GM19351 (cell line): Measurements from ENCODE around the gene ZNF579.

Experiments used
- ATAC-seq: cut with Tn5 transposase; IDR thresholded peaks from one replicate; pipeline ENCODE4 v1.9.1; 2021; ENCODE audit warnings: mild to moderate bottlenecking, moderate library complexity; ENCODE audit not compliant: unreplicated experiment

Gene ZNF579, protein sequence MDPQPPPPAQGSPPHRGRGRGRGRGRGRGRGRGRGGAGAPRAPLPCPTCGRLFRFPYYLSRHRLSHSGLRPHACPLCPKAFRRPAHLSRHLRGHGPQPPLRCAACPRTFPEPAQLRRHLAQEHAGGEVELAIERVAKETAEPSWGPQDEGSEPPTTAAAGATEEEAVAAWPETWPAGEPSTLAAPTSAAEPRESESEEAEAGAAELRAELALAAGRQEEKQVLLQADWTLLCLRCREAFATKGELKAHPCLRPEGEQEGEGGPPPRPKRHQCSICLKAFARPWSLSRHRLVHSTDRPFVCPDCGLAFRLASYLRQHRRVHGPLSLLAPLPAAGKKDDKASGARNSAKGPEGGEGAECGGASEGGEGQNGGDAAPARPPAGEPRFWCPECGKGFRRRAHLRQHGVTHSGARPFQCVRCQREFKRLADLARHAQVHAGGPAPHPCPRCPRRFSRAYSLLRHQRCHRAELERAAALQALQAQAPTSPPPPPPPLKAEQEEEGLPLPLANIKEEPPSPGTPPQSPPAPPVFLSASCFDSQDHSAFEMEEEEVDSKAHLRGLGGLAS

DNA sequence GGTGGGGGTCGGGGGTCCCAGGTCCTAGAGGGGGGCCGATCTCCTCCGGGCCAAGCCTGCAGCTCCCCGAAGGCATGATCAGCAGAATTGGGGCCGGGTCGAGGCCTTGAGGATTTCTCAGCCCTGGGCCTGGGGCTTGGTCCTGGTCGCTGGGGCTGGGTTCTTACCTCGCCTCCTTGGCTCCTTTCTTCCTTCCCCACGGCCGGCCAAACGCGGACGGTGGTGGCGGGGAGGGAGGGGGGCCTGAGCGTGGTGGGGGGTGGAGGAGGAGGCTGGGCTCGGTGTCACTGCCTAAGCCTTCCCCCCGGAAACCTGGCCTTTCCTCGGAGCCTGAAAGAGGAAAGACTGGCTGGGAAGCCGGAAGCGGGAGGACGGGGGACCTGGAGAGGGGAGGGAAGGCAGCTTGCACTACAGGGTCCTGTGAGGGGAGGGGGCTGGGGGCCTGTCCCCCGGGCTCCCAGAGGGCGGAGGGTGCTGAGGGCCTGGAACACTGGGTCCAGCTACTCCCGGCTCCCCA is at the start of gene ZNF579:
ZNF579 (minus strand) TSS at position 221 of the 517 bp plus-strand sequence. CDS start 1,209 bp downstream, outside the sequence.
- ATAC-seq, result no peak

DNA sequence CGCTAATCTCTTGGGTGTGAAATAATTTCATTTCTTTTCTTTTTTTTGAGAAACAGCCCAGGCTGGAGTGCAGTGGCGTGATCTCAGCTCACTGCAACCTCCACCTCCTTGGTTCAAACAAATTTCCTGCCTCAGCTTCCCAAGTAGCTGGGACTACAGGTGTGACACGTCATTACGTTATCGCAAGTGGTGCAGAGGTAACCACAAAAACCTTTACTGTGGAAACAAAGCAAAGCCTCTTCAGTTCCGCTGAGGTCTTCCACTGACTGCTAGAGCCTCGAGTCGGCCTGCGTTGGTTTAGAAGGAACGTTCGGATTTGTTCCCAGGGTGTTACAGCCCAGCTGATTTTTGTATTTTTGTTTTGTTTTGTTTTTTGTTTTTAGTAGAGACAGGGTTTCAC is 45.7 kb upstream of the ZNF579 start:
- no peak for ATAC-seq

DNA sequence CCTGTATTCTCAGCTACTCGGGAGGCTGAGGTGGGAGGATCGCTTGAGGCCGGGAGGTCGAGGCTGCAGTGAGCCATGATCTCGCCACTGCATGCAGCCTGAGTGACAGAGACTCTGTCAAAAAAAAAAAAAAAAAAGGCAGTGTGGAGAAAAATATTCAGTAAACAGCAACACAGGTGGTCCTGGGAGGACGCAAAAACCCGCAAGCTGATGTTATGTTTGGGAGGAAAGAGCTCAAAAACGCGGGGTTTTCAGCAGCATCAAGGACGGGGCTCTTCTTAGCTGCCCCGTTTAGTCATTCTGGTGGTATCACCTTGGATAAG is 44.3 kb upstream of the ZNF579 start:
- no peak for ATAC-seq

DNA sequence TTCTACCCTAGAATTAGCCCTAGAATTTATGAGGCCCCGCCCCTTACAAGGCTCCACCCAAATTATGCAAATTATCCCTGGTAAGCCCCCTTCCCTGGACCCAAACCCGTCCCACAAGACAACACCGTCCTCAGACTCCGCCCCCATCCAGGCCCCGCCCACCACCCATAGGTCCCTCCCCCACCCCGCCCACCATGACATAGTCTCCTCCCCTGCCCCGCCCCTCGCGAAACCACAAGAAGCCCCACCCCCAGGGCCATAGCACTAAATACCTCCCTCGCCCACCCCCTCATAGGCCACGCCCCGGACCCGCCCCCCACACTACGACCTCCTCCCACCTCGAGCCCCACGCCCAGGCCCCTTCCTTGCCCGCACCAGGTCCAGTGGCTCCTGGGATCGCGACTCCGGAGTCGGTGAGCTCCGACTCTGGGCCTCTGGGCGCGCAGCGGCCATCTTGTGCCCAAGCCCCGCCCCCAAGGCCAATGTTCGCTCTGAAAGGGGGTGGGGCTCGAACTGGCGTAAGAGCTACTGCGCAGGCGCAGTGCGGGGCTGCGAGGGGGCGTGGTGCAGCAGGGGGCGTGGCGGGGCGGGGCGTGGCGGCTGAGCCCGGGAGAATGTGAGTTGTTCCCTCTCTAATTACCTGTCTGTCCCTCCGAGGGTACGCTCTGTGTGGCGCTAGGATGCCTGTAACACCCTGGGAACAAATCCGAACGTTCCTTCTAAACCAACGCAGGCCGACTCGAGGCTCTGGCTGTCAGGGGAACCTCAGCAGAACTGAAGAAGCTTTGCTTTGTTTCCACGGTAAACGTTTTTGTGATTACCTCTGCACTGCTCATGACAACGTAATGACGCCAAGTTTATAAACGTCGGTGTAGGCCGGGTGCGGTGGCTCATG is 43.7 kb upstream of the ZNF579 start, which contains the start of gene ZNF784:
ZNF784 (minus strand) TSS at position 458 of the 895 bp plus-strand sequence; CDS start at position 453, 5 bp downstream.
- ATAC-seq, result peak; percentile 58

DNA sequence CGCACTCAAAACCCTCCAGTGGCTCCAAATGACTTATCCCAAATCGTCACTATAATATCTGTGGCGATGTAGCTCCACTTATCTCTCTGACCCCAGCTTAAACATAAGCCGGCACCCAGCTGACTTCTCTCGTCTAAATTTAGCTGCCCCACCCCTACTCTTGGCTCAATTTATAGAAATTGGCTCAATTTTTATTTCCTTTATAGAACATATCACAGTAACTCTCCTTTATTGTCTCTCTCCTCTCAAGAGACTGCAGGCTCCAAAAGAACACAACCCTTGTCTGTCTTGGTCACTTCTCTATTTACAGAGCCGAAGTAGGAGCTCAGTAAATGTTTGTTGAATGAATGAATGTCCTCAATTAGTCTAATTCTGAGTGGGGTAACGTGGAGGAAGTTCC is 42.9 kb upstream of the ZNF579 start:
- no peak for ATAC-seq

DNA sequence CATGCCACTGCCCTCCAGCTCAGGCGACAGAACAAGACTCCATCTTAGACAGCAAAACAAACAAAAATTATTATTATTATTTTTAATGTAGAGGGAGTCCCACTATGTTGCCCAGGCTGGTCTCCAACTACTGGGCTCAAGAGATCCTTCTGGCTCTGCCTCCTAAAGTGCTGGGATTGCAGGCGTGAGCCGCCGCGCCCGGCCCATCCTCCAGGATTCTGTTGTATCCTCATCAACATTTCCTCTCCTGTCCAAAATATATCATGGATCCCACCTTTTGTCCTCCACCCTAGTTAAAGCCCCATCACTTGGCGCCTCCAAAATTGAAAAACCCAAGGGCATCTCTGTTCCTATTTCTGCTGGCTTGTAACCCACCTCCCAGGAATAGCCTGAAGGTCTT is 42.5 kb upstream of the ZNF579 start:
- ATAC-seq, result no peak

DNA sequence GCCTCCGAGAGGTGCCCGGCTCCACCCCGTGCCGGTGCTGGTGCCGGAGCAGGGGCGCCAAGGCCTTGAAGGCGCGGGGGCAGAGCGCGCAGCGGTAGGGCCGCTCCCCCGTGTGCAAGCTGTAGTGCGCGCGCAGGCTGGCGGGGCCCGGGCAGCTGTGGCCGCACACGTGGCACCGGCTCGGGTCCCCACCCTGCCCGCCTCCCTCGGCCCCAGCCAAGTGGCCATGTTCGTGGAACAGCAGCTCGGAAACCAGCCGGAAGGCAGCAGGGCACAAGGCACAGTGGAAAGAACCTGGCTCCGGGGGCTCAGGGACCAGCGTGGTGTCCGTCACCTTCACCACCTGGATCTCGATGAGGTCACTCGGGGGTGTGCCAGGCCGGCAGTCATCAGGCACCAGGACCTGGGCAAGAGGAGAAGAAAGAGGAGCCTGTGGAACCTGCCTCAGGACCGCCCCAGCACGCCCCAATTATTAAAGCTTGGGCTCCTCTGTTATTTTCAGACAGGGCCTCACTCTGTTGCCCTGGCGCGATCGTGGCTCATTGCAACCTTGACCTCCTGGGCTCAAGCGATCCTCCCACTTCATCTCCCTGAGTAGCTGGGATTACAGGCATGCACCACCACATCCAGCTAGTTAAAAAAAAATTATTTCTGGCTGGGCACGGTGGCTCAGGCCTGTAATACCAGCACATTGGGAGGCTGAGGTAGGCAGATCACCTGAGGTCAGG is 41.8 kb upstream of the ZNF579 start:
- ATAC-seq, result no peak

DNA sequence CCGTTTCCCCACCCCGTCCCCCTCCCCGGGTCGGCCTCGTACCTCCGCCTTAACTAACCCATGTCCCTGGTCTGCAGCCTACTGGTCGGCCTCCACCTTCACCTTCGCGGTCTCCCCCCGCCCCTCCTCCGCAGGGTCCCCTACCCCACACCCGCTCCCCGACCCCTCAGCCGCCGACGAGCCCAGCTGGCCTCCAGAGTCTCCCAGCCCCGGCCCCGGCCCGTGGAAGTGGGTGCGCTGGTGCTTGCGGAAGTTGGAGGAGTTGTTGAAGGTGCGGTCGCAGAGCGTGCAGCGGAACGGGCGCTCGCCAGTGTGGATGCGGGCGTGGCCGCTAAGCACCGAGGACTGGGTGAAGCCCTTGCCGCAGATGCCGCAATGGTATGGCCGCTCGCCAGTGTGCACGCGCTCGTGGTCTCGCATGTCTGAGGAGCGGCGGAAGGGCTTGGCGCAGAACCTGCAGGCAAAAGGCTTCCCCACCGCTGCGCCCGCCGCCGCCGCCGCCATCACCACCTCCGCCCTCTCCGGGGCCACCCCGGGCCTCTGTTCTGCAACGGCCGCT is 41.1 kb upstream of the ZNF579 start:
- no peak for ATAC-seq

DNA sequence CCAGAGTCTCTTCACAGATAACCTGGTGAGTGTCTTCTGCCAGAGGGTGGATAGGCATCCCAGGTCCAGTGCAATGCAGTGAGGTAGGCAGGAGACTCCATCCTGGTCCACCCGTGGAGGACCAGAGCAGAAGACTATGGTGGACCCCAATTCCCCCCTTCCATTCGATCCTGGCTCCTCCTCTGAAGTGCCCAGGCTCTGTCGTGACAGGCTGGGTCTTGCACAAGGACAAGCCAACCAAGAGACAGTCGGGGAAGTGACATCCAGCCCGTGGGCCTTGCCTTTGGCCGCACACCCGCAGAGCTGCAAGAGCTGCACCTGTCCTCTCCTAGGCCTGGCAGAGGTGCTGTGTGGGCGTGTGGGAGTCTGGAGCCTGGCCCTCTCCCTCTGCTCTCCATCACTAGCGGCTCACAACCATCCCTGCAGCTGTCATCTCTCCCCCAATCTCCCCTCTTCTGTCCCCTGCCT is 40.6 kb upstream of the ZNF579 start:
- no peak for ATAC-seq

DNA sequence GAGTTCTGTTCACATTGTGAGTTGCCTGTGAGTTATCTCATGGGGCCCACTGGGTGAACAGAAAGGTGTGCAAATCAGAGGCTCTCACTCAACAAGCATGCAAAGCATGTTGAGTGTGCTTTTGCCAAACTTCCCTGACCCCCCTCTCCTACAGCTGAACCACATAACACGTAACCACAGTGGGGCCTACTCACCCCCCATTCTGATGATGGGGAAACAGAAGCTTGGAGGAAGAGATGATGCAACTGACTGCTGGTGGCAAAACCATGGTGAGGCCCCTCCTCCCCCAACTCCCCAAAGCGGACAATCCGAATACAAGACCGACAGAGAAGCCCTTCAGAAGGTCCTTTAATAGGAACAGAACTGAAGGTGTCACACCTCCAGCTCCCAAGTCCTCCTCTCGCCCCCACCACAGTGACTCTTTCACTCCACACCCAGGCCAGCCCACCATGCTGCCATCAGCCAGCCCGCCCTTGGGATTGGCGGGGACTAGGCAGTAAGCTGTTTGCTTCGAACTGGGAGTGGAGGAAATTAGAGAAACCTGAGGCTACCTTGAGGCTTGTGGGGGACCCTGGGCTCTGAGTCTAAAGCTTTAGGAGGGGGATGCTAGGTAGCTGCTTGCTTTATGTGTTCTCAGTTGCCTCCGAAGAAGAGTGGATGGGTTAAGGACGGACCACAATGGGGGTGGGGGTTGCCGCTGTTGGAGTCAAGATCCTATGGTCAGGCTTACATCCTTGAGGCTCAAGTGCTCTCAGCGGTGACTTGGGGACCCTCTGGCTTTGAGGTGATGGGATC is 40.0 kb upstream of the ZNF579 start:
- no peak for ATAC-seq

DNA sequence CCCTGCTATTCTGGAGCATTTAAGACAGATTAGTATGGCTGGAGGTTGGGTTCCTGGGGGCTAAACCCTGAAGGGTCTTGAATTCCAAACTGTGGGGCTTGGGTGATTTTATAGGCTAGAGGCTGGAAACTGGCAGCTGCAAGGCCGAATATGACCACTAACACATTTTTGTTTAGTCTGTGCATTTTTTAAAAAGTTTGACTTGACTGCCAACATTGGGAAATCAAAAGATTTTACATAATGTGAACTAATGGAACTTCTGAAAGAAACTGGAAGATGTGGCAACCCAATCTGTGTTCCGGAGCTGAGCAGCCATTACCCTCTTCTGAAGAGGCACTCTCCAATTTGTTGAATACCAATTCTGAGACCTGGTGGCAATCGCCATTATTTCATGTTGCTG is 38.6 kb upstream of the ZNF579 start:
- no peak for ATAC-seq

DNA sequence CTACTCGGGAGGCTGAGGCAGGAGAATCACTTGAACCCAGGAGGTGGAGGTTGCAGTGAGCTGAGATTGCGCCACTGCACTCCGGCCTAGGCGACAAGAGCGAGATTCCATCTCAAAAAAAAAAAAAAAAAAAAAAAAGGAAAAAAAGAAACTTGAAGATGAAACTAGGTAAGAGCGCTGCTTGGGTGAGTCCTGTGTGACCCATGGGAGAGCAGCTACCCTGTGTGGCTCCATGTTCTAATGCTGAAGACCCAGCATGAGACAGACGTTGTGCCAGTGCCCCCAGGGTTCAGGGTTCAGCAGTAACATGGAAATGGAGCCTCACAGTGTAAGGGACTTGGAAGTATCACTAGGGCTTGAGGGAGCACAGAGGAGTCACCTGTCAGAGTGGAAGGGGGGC is 37.8 kb upstream of the ZNF579 start:
- no peak for ATAC-seq

DNA sequence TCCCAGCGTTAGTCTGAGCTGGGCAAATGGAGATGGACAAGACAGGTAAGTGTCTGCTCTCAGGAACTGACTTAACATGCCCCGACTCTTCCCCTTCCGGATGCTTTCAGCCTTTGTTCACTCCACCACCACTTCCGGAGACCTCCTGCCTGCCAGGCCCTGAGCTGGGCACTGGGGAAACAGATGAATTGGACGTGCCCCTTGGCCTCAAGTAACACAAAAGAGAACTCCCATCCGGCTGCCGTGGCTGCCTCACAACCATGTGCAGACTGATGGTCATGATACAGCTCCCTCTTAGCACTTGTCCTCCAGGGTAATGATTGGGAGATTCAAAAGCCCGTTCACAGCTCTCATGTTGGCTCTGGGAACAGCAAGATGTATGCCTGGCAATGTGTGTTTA is 36.8 kb upstream of the ZNF579 start:
- ATAC-seq, result no peak

DNA sequence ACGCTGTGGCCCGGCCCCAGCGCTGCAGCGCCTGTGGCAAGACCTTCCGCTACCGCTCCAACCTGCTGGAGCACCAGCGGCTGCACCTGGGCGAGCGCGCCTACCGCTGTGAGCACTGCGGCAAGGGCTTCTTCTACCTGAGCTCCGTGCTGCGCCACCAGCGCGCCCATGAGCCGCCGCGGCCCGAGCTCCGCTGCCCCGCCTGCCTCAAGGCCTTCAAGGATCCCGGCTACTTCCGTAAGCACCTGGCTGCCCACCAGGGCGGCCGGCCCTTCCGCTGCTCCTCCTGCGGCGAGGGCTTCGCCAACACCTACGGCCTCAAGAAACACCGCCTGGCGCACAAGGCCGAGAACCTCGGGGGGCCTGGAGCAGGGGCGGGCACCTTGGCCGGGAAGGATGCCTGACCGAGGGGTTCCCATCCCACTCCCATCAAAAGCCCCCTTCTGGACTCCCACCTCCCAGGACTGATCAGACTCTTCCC is 35.8 kb upstream of the ZNF579 start:
- no peak for ATAC-seq

DNA sequence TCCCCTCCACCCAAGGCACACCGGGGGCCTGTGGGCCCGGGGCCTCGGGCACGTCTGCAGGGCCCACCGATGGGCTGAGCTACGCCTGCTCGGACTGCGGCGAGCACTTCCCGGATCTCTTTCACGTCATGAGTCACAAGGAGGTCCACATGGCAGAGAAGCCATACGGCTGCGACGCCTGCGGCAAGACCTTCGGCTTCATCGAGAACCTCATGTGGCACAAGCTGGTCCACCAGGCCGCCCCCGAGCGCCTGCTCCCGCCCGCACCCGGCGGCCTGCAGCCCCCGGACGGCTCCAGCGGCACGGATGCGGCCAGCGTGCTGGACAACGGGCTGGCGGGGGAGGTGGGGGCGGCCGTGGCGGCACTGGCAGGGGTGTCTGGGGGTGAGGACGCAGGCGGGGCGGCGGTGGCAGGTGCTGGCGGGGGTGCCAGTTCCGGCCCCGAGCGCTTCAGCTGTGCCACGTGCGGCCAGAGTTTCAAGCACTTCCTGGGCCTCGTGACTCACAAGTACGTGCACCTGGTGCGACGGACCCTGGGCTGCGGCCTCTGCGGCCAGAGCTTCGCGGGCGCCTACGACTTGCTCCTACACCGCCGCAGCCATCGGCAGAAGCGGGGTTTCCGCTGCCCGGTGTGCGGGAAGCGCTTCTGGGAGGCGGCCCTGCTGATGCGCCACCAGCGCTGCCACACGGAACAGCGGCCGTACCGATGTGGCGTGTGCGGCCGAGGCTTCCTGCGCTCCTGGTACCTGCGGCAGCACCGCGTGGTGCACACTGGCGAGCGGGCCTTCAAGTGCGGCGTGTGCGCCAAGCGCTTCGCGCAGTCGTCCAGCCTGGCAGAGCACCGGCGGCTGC is 35.1 kb upstream of the ZNF579 start:
- no peak for ATAC-seq

DNA sequence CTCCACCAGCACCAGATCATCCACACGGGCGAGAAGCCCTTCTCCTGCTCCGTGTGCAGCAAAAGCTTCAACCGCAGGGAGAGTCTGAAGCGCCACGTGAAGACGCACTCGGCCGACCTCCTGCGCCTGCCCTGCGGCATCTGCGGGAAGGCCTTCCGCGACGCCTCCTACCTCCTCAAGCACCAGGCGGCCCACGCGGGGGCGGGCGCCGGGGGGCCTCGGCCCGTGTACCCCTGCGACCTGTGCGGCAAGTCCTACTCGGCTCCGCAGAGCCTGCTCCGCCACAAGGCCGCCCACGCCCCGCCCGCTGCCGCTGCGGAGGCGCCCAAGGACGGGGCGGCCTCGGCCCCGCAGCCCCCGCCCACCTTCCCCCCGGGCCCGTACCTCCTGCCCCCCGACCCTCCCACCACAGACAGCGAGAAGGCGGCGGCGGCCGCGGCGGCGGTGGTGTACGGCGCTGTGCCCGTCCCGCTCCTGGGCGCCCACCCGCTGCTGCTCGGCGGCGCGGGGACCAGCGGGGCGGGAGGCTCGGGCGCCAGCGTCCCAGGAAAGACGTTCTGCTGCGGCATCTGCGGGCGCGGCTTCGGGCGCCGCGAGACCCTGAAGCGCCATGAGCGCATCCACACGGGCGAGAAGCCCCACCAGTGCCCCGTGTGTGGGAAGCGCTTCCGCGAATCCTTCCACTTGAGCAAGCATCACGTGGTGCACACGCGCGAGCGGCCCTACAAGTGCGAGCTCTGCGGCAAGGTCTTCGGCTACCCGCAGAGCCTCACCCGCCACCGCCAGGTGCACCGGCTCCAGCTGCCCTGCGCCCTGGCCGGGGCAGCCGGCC is 34.3 kb upstream of the ZNF579 start:
- no peak for ATAC-seq

DNA sequence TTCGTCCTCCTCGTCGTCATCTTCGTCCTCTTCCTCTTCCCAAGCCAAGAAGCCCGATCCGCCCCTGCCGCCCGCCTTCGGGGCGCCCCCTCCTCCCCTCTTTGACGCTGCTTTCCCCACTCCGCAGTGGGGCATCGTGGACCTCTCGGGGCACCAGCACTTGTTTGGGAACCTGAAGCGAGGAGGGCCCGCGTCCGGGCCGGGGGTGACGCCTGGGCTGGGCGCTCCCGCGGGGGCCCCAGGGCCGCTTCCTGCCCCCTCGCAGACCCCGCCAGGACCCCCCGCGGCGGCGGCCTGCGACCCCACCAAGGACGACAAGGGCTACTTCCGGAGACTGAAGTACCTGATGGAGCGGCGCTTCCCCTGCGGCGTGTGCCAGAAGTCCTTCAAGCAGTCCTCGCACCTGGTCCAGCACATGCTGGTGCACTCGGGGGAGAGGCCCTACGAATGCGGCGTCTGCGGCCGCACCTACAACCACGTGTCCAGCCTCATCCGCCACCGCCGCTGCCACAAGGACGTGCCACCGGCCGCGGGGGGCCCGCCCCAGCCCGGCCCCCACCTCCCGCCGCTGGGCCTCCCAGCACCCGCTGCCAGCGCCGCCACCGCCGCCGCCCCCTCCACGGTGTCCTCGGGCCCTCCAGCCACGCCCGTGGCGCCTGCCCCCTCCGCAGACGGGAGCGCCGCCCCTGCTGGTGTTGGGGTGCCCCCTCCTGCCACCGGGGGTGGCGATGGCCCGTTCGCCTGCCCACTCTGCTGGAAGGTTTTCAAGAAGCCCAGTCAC is 33.5 kb upstream of the ZNF579 start:
- no peak for ATAC-seq
